ENCODE data around the gene MAGI2.

Gene MAGI2

DNA sequence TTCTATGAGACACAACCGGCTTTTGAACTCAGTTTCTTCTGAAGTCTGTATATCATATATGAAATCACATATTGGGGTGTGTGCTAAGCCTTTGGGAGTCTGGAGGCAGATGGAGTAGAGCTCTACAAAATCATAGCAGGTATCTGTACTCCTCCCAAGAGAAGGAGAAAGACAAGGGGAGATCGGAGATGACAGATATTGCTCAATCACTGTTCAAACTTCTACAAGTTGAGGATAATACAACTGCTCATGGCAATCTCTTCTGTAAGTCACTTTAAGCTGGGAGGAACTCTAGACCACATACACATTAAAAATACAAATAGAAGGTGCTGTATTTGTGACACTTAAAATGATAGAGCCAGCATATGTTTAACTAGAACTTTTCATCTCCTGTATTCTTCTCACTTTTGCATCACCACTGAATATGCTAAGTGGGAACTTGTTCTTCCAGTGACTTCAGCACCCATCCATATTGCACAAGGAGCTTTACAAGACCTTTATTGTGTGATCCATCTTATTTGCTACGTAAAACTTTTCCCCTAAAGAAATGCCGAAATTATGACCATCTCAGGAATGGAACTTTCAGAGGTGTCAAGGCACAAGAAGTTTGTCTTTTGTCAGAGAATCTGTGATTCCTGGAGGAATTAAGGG lies 1273.5 kb downstream of the MAGI2 start:
- no peak for DNase-seq (ENCODE audit: low read depth in 2 of 2)

GRCh38 chr7:78179211-78179610 lies 1274.3 kb downstream of the MAGI2 start:
- no peak for DNase-seq (ENCODE audit: low read depth in 2 of 2)

GRCh38 chr7:78178319-78178718 lies 1275.1 kb downstream of the MAGI2 start:
- no peak for DNase-seq (ENCODE audit: low read depth in 2 of 2)

DNA sequence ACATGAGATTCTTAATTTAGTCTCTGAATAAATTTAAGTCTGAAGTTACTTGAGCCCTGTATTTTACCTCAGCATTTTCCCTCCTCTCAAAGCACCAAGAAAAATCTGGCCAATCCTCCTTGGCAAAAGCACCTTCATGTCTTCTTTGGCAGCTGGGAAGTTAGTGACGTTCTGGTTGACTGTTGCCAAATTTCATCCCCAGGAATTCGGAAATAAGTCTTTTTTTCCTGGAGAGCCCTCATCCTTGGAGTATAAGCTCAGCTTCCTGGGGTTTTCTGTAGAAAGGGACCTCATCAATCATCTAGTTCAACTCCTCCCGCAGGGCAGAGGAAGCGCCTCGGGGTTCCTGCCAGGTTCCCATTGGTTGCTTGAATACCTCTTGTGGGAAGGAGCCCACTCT lies 1277.3 kb downstream of the MAGI2 start:
- no peak for DNase-seq (ENCODE audit: low read depth in 2 of 2)

GRCh38 chr7:78175330-78176100 lies 1278.0 kb downstream of the MAGI2 start:
- no peak for DNase-seq (ENCODE audit: low read depth in 2 of 2)

DNA sequence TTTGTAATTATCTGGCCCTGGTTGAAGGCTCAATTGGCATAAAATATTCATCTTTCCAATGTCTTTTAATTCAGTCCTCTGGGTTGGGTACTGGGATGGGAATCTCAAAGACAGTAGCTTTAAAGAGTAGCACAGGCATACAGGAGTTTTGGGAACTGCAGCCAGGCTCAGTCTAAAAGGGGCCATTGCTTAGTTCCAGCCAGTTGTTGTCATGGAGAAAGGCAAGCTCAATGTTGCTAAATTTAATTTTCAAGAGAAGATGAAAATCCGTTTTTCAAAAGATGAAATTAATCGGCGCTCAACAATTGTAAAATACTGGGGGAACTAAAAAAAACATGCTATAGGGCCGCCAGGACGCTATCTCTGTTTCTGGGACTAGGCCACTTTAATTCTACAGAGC lies 1279.8 kb downstream of the MAGI2 start:
- no peak for DNase-seq (ENCODE audit: low read depth in 2 of 2)

GRCh38 chr7:78172933-78173591 lies 1280.4 kb downstream of the MAGI2 start:
- DNase-seq (ENCODE audit: low read depth in 2 of 2) = no peak

GRCh38 chr7:78172267-78172757 lies 1281.2 kb downstream of the MAGI2 start:
- no peak for DNase-seq (ENCODE audit: low read depth in 2 of 2)

DNA sequence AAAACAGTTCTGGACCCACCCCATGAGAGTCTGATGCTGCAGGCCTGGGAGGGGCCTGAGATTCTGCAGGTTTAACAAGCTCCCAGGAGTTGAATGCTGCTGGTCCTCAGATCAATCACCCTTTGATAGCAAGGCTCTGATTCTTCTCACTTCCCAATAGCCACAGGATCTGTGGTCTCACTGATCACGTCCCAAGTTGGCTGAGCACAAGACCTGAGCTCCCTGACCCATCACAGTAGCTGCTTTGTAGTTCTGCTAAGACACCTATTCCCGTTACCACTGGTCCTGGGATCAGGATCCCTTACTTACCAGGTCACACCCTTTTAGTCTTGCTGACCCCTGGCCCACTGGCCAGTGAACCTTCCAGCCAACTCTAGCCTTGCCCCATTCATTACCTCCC lies 1282.1 kb downstream of the MAGI2 start:
- DNase-seq (ENCODE audit: low read depth in 2 of 2) = no peak

DNA sequence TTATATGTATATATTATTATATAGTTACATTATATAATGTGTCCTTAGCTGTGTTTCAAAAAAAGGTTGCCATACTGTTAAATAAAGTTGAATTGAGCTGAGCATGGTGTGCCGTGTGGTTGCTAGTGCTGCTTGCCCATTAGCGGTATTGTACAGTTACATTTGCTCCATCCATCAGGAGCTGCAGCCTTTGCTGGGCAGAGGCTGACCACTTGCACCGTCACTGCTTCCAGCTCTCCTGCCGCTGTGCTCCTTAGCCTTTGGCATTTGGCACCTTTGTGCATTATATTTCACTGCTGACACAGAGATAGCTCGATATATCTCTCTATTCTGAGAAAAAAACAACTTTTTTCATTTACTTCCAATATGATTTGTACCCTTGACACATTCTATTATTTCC lies 1282.7 kb downstream of the MAGI2 start:
- no peak for DNase-seq (ENCODE audit: low read depth in 2 of 2)

DNA sequence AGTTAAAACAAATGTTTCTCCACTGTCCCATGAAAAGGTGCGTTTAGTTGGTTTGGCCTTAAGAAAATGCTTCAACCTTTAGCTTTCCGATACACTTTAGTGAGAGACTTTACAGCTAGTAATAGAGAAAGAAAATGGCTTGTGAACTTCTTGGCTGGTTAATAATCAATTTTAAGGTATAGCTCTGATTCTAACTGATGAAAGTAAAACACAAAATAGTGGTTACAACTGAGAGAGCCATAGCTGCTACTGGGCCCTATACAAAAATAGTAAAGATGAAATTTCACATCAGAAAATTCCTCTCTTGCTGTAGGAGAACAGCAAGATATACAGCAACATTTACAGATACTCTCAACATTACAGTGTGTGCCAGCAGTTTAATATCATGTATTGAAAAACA lies 1283.5 kb downstream of the MAGI2 start:
- no peak for DNase-seq (ENCODE audit: low read depth in 2 of 2)

DNA sequence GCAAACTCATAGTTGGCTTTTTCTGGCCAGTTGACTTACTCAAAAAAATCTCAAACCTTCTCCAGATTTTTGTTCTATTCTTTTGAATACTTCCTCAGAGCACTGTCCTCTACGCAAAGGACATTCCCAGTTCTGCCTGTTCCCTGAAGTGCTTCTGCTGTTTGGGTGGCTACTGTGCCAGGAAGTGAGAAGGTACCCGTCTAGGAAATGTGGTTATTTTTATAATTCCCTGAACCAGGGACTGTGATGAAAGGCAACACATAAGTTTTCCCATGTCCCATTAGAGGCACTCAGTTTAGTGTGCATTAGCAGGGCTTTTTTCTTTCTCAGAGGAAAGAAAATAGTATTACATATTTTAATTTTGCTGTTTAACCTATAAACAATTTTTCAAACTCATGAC lies 1284.6 kb downstream of the MAGI2 start:
- no peak for DNase-seq (ENCODE audit: low read depth in 2 of 2)

DNA sequence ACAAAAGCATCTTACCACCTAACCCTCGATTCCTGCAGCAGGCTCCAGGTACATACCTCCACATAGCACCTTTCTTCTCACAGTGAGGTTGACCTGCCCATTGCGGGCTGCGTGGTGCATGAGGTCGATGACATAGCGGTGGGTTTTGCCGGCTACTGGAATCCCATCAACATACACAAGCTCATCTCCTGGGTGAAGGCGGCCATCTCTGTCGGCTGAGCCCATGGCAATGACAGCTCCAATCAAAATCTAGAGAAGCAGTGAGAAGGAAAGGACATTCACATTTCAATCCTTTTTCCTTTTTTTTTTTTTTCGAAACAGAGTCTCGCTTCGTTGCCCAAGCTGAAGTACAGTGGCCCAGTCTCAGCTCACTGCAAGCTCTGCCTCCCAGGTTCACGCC lies 1285.6 kb downstream of the MAGI2 start:
- no peak for DNase-seq (ENCODE audit: low read depth in 2 of 2)

GRCh38 chr7:78165854-78166253 lies 1287.6 kb downstream of the MAGI2 start:
- DNase-seq (ENCODE audit: low read depth in 2 of 2) = no peak

- DNase-seq (ENCODE audit: low read depth in 2 of 2) = no peak
Observed at GRCh38 chr7:78165454-78165853, 1288.0 kb downstream of the MAGI2 start.

DNA sequence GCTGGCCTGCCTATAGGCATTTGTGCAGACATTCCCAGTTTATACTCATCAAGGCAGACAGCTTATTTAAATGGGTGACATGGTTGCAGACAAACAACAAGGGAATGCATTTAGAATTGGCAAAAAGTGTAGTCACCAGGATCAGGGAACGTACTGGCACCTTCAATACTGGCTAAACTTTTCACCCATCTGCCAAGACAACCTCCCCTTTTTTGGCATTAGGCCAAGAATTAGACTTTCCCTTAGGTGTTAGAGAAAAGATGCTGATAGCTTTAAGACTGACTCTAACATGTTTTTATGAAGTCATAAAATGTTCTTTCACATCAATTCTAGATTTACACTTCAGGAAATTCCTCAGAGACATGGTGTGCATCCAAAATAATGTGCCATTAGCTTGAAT lies 1289.0 kb downstream of the MAGI2 start:
- DNase-seq (ENCODE audit: low read depth in 2 of 2) = no peak

GRCh38 chr7:78161781-78162180 lies 1291.7 kb downstream of the MAGI2 start:
- no peak for DNase-seq (ENCODE audit: low read depth in 2 of 2)

GRCh38 chr7:78159545-78159944 lies 1293.9 kb downstream of the MAGI2 start:
- DNase-seq (ENCODE audit: low read depth in 2 of 2) = no peak

DNA sequence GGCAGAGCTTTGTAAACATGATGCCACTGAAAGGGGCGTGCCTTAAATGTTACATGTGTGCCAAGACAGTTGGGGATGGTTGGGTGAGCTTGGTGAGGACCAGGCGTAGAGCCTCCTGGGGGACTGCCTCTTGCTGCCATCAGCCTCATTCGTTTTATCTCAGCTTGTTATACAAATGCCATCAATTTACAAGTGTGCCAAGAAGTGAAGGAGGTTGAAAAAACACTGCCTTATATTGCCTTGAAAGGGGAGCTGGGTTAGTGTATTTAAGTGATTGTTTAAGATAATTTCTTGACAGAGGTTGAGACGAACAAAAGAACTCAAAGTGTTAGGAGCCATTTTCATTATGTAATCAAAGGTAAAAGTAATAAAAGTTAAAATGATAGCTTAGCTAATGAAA lies 1300.2 kb downstream of the MAGI2 start:
- DNase-seq (ENCODE audit: low read depth in 2 of 2) = no peak

GRCh38 chr7:78151229-78151628 lies 1302.2 kb downstream of the MAGI2 start:
- DNase-seq (ENCODE audit: low read depth in 2 of 2) = no peak

GRCh38 chr7:78149787-78150186 lies 1303.7 kb downstream of the MAGI2 start:
- no peak for DNase-seq (ENCODE audit: low read depth in 2 of 2)

DNA sequence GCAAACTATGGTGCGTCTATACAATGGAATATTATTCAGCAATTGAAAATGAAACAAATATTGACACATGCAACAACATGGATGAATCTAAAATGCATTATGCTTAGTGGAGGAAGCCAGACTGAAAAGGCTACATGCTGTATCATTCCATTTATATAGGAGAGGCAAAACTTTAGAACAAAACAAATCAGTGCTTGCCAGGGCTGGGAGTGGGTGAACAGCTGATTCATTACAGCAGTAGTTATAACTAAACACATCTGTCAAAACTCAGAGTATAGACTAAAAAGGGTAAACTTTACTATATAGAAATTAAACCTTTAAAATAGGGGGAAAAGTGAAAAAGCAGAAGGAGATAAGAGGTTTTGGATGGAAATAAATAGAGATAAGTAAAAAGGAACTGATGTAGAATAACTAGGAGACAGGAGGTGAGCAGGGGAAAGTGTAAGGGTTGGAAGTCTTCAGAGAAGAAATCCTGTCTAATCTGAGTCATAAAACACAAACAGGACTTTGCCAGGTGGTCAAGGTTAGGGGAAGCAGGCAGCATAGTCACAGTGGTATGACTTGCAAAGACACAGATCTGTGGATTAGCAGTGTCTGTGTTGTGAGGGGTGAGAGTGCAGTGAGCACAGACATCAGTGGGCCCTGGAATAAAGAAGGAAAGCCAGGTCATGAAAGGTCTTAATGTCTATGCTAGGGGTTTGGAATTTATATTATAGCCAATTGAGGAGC lies 1305.1 kb downstream of the MAGI2 start:
- no peak for DNase-seq (ENCODE audit: low read depth in 2 of 2)

All from stimulated activated CD4-positive, alpha-beta T cell treated with anti-CD3 and anti-CD28 coated beads, Interleukin-15, amount 100 ng/mL, for 48 hours (primary cell).